ENCODE results near the gene REXO1. TPM values are rescaled to one million over a fixed set of nuclear protein-coding genes. Genes with fewer than 3 reads are reported as not detected.
"Not testable (repeated sequence)": the region's sequence is repeated elsewhere in the genome, so short reads cannot be mapped to it uniquely, and the experiment has no call there.

Gene REXO1
- polyA plus RNA-seq, 1 donor from 2014 or later, result 13.7 TPM

DNA sequence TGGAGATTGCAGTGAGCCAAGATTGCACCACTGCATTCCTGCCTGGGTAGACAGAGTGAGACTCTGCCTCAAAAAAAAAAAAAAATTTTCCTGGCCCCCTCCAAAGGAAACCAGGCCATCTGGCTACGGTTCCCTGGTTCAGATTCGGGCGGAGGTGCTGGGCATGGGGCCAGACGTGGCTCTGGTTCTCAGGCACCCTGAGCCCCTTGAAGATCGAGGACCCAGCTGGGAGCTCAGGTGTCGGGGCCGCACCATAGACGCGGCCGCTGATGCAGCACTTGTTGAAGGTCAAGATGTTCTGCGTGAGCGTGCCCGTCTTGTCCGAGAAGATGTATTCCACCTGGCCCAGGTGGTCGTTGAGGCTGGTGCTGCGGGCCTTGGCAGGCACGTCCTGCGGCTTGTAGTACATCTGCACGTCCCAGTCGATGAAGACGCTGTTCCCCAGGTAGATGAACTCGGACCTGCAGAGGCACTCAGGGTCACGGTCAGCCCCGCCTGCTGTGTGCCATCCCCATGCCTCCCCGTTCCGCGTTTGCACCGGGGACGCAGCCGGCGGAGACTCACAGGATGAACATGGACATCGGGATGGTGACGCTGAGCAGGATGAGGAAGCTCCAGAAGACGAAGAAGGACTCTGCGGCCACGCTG is 48.5 kb downstream of the REXO1 start:
- no peaks in the 10 kb centered on the region for H3K9me3 Mint-ChIP-seq
- H3K36me3 Mint-ChIP-seq, result no peaks in the 10 kb centered on the region
- H3K27ac Mint-ChIP-seq, result no peak overlapping the region
- H3K4me1 Mint-ChIP-seq, result no peaks in the 10 kb centered on the region
- H3K27me3 Mint-ChIP-seq, result peaks cover 11% of the 10 kb centered on the region
- peak overlapping the region in 1 of 4 donors; percentile 40 for H3K4me3 Mint-ChIP-seq

DNA sequence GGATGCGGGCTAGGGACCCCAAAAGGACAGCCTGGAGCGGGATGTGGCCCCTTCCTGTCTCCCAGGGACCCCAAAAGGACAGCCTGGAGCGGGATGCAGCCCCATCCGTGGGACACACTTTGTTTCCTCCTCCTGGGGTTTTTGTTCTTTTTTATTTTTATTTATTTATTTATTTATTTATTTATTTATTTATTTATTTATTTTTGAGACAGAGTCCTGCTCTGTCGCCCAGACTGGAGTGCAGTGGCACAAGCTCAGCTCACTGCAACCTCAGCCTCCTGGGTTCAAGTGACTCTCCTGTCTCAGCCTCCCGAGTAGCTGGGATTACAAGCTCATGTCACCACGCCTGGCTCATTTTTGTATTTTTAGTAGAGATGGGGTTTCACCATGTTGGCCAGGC is 51.0 kb downstream of the REXO1 start:
- not testable (repeated sequence) for H3K9me3 Mint-ChIP-seq, H3K36me3 Mint-ChIP-seq, H3K27ac Mint-ChIP-seq, H3K4me1 Mint-ChIP-seq, H3K4me3 Mint-ChIP-seq
- peaks cover 17% of the 10 kb centered on the region for H3K27me3 Mint-ChIP-seq

DNA sequence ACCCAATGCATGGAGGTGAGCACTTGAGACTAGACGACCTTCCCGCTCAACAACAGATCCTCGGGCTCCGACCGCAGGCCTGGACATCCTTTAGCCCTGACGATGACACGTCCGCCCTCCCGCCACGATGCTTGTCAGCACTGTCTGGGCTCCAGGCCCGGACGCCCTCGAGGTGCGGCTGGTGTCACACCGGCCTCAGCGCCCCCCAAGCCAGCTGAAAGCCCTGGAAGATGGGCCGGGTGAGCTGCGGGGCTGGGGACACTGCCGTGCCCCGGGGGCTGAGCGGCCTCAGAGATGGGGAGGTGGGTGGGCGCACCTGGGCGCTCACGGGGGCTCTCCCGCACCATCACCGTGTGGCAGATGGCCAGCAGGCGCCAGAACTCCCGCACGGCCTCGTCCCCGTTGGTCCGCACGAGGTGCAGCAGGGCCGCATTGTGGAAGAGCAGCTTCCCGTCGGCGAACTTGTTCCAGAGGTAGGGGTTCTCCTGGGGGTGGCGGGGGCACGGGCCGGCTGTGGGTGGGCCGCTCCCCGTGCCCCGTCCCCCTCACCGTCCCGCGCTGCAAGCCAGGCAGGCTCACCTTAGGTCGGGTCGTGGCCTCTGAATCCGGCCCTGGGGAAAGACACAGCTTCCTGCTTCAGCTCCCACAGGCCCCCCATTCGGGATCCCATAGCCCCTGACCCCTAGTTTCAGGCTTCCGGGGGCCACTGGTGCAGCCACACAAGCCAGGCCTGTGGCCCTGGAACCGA is 51.7 kb downstream of the REXO1 start:
- H3K4me3 Mint-ChIP-seq, result no peak overlapping the region
- no peaks in the 10 kb centered on the region for H3K4me1 Mint-ChIP-seq
- H3K27me3 Mint-ChIP-seq, result peaks cover 17% of the 10 kb centered on the region
- no peaks in the 10 kb centered on the region for H3K36me3 Mint-ChIP-seq
- no peaks in the 10 kb centered on the region for H3K9me3 Mint-ChIP-seq
- no peak overlapping the region for H3K27ac Mint-ChIP-seq

DNA sequence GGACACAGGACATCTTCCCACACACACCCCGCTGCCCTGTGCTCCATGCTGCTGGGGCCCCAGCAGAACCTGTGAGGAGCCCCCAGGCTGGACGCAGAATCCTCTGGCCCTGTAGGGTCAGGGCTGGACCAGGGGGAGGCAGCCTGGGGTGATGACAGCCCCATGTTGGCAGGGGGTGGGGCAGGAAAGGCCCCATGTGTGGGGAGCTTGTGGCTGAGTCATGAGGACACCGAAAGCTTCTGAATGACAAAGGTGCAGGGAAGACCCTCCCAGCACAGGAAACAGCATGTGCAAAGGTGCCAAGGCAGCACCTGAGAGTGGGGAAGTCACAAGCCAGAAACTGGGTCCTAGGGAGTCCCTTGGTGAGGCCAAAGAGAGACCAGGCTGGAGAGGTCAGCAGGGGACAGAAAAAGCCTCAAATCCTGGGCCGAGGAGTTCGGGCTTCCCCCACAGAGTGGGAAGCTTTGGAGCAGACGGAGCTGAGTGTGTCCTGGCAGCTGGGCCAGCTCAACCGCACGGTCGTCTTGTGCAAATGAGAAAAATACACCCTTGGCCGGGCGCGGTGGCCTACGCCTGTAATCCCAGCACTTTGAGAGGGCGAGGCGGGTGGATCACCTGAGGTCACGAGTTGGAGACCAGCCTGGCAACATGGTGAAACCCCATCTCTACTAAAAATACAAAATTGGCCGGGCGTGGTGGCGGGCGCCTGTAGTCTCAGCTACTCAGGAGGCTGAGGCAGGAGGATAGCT is 53.7 kb downstream of the REXO1 start:
- Mint-ChIP-seq H3K4me1 (no peaks in the 10 kb centered on the region), H3K4me3 (no peak overlapping the region), H3K9me3 (no peaks in the 10 kb centered on the region), H3K27ac (no peak overlapping the region), H3K27me3 (peaks cover 18% of the 10 kb centered on the region), H3K36me3 (no peaks in the 10 kb centered on the region)

DNA sequence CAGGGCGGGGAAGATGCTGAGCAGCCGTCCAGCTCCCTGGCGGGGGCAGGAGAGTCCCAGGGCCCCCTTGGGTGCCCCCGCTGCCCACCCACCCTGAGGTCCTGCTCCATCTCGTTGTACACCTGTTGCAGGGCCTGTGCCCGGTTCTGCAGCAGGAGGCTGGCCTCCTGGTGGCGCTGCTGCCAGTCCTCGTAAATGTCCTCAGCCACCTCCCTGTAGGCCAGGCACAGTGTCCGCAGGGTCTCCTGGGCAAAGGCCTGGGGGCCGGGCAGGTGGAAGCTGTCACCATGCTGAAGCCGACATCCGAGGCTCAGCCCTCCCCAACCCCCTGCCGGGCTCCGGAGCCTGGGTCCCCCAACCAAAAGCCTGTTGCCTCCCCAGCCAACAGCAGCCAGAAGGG is 56.4 kb downstream of the REXO1 start:
- no peaks in the 10 kb centered on the region for H3K9me3 Mint-ChIP-seq
- no peaks in the 10 kb centered on the region for H3K36me3 Mint-ChIP-seq
- H3K27ac Mint-ChIP-seq, result no peak overlapping the region
- no peaks in the 10 kb centered on the region for H3K4me1 Mint-ChIP-seq
- no peak overlapping the region for H3K4me3 Mint-ChIP-seq
- peaks cover 21% of the 10 kb centered on the region for H3K27me3 Mint-ChIP-seq

DNA sequence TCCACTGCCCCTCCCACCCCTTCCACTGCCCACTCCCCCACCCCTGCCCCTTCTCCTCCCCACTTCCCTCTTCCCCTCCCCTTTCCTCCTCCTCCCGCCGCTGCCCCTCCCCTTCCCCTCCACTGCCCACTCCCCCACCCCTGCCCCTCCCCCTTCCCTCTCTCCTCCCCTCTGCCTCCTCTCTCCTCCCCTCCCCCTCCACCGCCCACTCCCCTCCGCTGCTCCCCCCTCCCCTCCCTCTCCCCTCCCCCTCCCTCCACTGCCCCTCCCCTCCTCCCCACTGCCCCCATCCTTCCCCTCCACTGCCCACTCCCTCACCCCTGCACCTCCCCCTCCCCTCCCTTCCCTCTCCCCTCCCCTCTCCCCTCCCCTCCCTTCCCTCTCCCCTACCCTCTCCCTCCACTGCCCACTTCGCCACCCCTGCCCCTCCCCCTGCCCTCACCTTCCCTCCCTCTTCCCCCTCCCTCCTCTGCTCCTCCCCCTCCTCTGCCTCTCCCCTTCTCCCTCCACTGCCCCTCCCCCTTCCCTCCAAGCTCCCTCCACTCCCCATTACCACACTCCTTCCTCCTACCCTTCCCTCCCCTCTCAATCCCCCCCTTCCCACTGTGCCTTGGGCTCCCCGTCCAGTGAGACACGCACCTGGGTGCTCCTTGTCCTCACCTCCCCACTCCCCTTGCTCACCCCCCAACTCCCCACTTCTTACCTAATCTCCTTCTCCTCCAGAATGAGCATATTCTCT is 58.1 kb downstream of the REXO1 start:
- Mint-ChIP-seq H3K27me3 (peaks cover 15% of the 10 kb centered on the region), H3K9me3 (no peaks in the 10 kb centered on the region), H3K27ac (no peak overlapping the region), H3K36me3 (no peaks in the 10 kb centered on the region), H3K4me1 (no peaks in the 10 kb centered on the region), H3K4me3 (no peak overlapping the region)

DNA sequence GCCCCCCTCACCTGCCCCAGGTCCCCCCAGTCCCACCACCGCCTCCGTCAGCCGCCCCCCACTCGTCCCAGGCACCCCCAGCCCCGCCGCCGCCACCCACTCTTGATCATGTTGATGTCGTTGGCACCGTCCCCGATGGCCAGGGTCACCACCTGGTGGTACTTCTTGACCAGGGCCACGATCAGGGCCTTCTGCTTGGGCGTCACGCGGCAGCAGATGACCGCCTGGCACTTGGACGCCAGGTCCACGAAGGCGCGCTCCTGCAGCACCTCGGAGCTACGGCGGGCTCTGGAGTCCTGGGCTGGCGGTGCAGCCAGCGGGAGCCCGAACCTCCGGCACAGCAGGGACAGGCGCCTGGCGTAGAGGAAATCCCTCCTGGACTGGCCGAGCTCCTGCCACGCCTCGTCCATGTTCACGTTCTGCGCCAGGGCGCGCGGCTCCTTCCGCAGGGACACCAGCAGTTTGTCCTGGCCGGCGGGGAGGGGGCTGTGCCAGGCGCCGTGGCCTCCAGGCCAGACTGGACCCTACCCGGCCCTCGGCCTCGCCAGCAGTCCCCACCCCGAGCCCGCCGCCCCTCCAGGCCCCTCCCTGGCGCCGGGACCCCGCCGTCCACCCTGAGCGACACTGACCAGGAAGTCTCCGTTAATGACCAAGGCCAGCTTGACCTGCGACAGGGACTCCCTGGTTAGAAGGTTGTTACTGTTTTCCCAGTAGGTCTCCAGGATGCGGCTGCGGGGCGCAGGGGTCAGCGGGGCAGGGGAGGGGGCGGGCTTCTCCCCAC is 58.8 kb downstream of the REXO1 start:
- Mint-ChIP-seq H3K27ac (no peak overlapping the region), H3K4me3 (no peak overlapping the region), H3K27me3 (peaks cover 14% of the 10 kb centered on the region), H3K4me1 (no peaks in the 10 kb centered on the region), H3K9me3 (no peaks in the 10 kb centered on the region), H3K36me3 (no peaks in the 10 kb centered on the region)

DNA sequence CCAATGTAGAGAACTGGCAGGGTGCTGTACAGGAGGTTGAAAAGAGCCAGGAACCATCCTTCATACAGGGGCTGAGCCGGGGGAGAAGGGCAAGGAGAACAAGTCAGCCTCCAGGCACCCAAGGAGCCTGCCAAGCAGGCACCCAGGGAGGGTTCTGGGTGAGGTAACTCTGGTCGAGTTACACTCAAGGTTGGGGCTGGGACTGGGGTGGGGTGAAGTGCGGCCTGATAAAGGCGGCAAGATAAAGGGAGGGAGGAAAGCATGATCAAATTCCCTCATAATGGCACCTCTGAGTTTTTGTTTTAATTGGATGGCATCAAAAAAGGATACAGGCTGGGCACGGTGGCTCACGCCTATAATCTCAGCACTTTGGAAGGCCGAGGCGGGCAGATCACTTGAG is 61.2 kb downstream of the REXO1 start:
- Mint-ChIP-seq H3K27me3 (peaks cover 14% of the 10 kb centered on the region), H3K36me3 (no peaks in the 10 kb centered on the region), H3K27ac (no peak overlapping the region), H3K4me1 (peaks cover 3 to 6% (median 3%) of the 10 kb centered on the region in 3 donors), H3K9me3 (peaks cover 0 to 5% (median 0%) of the 10 kb centered on the region in 3 donors), H3K4me3 (no peak overlapping the region)

DNA sequence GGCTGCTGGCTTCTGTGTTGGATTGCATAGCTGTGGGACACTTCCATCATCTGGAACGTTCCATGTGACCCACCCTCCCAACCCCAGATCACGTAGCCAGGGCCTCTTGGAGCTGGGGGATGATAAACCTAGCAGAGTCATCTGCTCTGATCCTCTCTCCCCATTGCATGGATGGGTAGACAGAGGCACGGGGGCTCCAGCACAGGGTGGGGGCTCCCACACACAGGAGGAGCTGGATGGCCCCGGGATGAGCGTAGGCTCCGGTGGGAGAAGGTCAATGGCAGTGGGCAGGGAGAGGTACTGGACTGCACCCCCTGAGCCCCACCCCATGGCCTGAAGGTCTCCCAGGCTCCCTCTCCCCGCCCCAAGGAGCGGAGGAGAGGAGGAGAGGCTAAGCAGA is 61.6 kb downstream of the REXO1 start:
- H3K9me3 Mint-ChIP-seq, result peaks cover 0 to 5% (median 0%) of the 10 kb centered on the region in 3 donors

DNA sequence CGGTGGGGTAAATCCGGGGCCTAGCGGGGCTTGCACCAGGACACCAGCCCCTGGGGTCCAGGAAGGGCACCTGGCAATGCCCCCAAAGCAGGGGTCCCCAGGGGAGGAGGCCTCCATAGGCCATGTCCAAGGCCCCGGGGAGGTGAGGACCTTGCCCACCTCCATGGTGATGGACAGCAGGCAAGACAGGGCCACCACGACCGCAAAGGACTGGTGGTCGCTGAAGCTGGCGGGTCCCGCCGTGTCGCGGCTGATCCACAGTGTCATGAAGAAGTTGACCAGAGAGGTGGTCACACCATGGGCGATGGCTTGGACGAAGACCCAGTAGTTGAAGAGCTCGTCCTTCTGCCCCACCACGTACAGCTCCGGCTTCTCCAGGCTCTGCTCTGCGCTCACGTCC is 63.0 kb downstream of the REXO1 start:
- Mint-ChIP-seq H3K4me3 (no peak overlapping the region), H3K4me1 (peaks cover 3 to 6% (median 3%) of the 10 kb centered on the region in 3 donors), H3K27me3 (peaks cover 20% of the 10 kb centered on the region), H3K36me3 (no peaks in the 10 kb centered on the region), H3K27ac (no peak overlapping the region), H3K9me3 (peaks cover 0 to 12% (median 0%) of the 10 kb centered on the region in 3 donors)

More for the DNA sequence above, 61.6 kb downstream of the REXO1 start:
- Mint-ChIP-seq H3K4me1 (peaks cover 3 to 6% (median 3%) of the 10 kb centered on the region in 3 donors), H3K27me3 (peaks cover 14% of the 10 kb centered on the region), H3K36me3 (no peaks in the 10 kb centered on the region), H3K27ac (no peak overlapping the region), H3K4me3 (no peak overlapping the region)

DNA sequence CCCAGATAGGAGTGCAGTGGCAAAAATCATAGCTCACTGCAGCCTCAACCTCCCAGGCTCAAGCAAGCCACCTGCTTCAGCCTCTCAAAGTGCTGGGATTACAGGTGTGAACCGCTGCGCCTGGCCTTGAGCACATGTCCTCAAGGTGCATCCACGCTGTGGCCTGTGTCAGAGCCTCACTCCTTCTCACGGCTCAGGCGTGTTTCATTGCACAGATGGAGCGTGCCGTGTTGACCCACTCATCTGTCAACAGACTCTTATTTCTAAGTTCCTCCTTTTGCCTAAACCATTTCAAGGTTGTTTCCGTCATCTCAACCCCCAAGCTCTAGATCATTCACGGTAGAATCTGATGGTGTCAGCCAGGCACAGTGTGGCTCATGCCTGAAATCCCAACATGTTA is 64.4 kb downstream of the REXO1 start:
- peaks cover 0 to 14% (median 0%) of the 10 kb centered on the region in 3 donors for H3K9me3 Mint-ChIP-seq
- H3K4me1 Mint-ChIP-seq, result peaks cover 3 to 8% (median 6%) of the 10 kb centered on the region in 3 donors
- peaks cover 1% of the 10 kb centered on the region for H3K36me3 Mint-ChIP-seq
- H3K27ac Mint-ChIP-seq, result peak overlapping the region in 2 of 3 donors; percentile 15 to 33
- H3K27me3 Mint-ChIP-seq, result peaks cover 24% of the 10 kb centered on the region
- H3K4me3 Mint-ChIP-seq, result no peak overlapping the region

DNA sequence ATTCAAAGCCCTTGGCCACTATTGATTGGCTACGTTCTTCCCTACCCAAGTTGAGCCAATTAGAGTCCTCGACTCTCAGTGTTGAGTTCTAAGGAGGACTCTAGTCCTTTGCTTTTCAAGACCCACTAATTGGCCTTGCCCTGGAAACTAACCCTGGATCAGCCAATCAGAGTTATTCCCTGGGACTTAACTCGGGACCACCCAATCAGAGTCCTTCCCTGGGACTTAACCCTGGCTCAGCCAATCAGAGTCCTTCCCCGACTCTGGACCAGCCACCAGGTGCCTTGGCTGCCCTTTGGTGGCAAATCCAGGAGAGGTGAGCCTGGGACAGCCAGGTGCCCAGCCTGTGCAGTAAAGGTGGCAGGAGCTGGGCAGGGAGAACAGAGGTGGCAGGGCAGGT is 64.9 kb downstream of the REXO1 start:
- no peak overlapping the region for H3K27ac Mint-ChIP-seq
- peaks cover 1% of the 10 kb centered on the region for H3K36me3 Mint-ChIP-seq
- H3K4me3 Mint-ChIP-seq, result no peak overlapping the region
- peaks cover 26% of the 10 kb centered on the region for H3K27me3 Mint-ChIP-seq
- peaks cover 3 to 8% (median 6%) of the 10 kb centered on the region in 3 donors for H3K4me1 Mint-ChIP-seq
- H3K9me3 Mint-ChIP-seq, result peaks cover 0 to 14% (median 0%) of the 10 kb centered on the region in 3 donors

DNA sequence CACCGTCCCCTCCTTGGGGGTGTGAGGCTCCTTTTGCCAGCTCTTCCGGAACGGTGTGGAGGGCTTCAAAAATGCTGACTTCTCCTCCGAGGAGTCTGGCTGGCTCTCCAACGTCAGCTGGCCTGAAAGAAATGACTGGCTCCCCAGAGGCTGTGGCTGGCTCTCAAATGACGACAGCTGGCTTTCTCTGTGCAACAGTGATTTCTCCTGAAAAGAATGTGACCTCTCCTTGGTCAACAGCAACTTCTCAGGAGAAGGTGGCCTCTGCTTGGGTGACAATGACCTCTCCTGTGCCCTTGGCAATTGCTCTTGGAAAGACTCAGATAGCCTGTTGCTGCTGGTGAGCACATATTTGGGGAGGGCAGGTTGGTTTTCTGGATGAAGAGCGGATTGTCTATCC is 65.8 kb downstream of the REXO1 start:
- H3K4me3 Mint-ChIP-seq, result no peak overlapping the region
- peak overlapping the region in 1 of 3 donors; percentile 14 for H3K27ac Mint-ChIP-seq
- H3K4me1 Mint-ChIP-seq, result peaks cover 3 to 8% (median 6%) of the 10 kb centered on the region in 3 donors
- H3K36me3 Mint-ChIP-seq, result peaks cover 1% of the 10 kb centered on the region
- peaks cover 32% of the 10 kb centered on the region for H3K27me3 Mint-ChIP-seq
- H3K9me3 Mint-ChIP-seq, result peaks cover 0 to 14% (median 0%) of the 10 kb centered on the region in 3 donors

Data from IgD-negative memory B cell (primary cell).